Prostate gland (tissue), 2 donors: ENCODE results near the gene GNA12.
"Not testable (repeated sequence)": the region's sequence is repeated elsewhere in the genome, so short reads cannot be mapped to it uniquely, and the experiment has no call there.

Experiments used
- POLR2A ChIP-seq: fragments of 450-650 bp; IDR thresholded peaks from one replicate; pipeline ENCODE4 v1.6.1; 2016; ENCODE audit warnings: antibody characterized with exemption, mild to moderate bottlenecking
- POLR2AphosphoS5 ChIP-seq: sonication (generic); formaldehyde crosslinking; IDR thresholded peaks from one replicate; pipeline ENCODE4 v1.6.1; 2017; ENCODE audit warnings: antibody characterized with exemption
- TF ChIP-seq, protein P1 (sequence below), 4 experiments: fragments of 200-600 bp in 2 of 4; fragments of 450-650 bp in 2 of 4; sonication (generic) in 2 of 4; IDR thresholded peaks; 1 replicate in 3 of 4; 2 replicates in 1 of 4; pipeline ENCODE4 v1.5.1; 2016 to 2019; ENCODE audit warnings: antibody characterized with exemption in 4 of 4, mild to moderate bottlenecking in 2 of 4, moderate library complexity in 2 of 4

GRCh38 chr7:2737005-2737743 lies 106.9 kb downstream of the GNA12 start:
- TF ChIP-seq, protein P1, sequence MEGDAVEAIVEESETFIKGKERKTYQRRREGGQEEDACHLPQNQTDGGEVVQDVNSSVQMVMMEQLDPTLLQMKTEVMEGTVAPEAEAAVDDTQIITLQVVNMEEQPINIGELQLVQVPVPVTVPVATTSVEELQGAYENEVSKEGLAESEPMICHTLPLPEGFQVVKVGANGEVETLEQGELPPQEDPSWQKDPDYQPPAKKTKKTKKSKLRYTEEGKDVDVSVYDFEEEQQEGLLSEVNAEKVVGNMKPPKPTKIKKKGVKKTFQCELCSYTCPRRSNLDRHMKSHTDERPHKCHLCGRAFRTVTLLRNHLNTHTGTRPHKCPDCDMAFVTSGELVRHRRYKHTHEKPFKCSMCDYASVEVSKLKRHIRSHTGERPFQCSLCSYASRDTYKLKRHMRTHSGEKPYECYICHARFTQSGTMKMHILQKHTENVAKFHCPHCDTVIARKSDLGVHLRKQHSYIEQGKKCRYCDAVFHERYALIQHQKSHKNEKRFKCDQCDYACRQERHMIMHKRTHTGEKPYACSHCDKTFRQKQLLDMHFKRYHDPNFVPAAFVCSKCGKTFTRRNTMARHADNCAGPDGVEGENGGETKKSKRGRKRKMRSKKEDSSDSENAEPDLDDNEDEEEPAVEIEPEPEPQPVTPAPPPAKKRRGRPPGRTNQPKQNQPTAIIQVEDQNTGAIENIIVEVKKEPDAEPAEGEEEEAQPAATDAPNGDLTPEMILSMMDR (IDR thresholded peaks at IDR 0.05): not testable (repeated sequence)
- not testable (repeated sequence) for TF ChIP-seq POLR2A, POLR2AphosphoS5
